ENCODE results near the gene SH3BP5.

- TF ChIP-seq CTCF (IDR thresholded peaks at IDR 0.05) (no peak), POLR2A (IDR thresholded peaks at IDR 0.05) (no peak)
Observed at GRCh38 chr3:15265655-15266509, 66.5 kb downstream of the SH3BP5 start.

Data from Peyer's patch (tissue), 4 donors.